Measurements from ENCODE around the gene CAMK2B.

- no peak for TF ChIP-seq EZH2phosphoT487 (IDR thresholded peaks at IDR 0.05)
- TF ChIP-seq CTCF (IDR thresholded peaks at IDR 0.05): no peak
Observed at GRCh38 chr7:44310221-44310848, 15.1 kb downstream of the CAMK2B start.
